NOMO-1 treated with DMSO at 0.1 percent for 48 hours (cell line): Measurements from ENCODE around the gene GNAI3.

Experiments used
- DNase-seq: peaks from one replicate; lab custom pipeline; 2025; ENCODE audit not compliant: unreplicated experiment; lab: John Stamatoyannopoulos, UW

GNAI3 gene

GRCh38 chr1:109634771-109635750 lies 86.6 kb downstream of the GNAI3 start:
- no peak for DNase-seq

DNA sequence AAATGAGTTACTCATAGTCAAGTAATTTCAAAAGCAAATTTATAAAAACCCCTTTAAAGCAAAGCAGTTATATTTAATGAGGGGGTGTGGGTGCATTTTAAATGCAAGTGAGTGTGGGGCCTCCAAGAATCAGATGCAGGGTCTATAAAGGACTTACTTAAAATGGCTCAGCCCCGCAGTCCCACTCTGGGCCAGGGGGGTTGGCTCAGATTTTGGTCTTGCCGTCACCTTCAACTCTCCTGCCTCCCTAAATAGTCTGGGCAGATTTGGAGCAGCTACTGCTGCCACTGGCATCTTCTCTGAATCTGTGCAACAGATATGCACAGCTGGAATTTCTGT lies 87.4 kb downstream of the GNAI3 start:
- no peak for DNase-seq

- DNase-seq: no peak
Observed at GRCh38 chr1:109636201-109636952, 88.0 kb downstream of the GNAI3 start.

DNA sequence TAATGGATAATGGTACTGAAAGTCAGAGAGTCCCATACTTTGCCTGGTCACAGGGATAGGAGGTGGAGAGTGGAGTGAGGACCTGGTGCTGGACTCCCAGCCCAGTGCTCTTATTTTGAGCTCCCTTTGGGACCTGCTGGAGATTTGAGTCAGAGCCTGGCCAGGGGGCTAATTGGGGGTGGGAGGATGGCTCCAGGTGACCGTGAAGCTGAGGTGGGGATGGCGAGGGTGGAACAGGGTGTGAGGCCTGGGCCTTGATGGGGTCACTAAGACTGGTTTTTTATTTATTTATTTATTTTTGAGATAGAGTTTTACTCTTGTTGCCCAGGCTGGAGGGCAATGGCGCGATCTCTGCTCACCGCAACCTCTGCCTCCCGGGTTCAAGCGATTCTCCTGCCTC lies 89.0 kb downstream of the GNAI3 start:
- no peak for DNase-seq

GRCh38 chr1:109639063-109639840 lies 90.8 kb downstream of the GNAI3 start:
- DNase-seq: no peak

DNA sequence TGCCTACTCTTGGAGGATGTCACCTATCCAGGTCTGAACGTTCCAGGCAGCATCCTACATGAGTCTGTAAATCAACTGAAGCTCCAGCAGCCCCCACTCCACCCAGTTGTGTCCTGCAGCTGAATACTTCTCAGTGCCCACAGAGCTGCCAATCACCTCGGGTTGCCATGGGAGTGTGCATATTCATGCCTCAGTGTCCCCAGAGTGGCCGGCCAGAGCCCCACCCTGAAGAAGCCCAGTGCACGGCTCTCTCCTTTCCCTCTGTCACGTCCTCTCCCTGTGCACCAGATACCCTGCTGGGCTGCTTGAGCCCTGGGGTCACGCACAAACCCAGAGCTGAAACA lies 91.4 kb downstream of the GNAI3 start:
- DNase-seq: no peak

DNA sequence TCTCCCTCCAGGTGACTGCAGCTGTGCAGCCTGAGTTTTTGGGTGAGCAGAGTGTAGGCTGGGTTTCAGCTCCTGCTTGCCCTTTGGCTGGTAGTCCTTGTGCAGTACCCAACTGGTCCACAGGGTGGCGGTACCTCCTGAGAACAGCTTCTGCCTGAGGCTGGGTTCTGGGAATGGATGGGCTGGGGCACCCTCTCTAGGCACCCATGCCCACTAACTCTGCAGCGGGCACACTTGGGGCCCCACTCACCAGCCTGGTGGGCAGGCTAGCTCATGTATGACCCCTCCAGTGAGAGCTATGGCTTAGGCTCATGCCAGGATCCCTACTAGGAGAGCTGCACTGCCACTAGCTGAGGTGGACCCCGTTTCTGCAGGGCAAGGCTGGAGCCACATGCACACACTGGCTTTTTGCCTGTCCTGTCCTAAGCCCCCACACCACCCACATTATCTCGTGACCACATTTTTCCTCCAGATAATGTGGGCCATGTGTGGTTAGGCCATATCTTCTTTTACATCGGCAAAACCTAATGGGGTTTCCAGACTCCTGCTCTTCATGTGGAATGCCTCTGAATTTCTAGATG lies 92.0 kb downstream of the GNAI3 start:
- DNase-seq: peak; percentile 47

- DNase-seq: no peak
Observed at GRCh38 chr1:109641078-109641740, 92.8 kb downstream of the GNAI3 start.

- DNase-seq: no peak
Observed at GRCh38 chr1:109641861-109642260, 93.4 kb downstream of the GNAI3 start.

DNA sequence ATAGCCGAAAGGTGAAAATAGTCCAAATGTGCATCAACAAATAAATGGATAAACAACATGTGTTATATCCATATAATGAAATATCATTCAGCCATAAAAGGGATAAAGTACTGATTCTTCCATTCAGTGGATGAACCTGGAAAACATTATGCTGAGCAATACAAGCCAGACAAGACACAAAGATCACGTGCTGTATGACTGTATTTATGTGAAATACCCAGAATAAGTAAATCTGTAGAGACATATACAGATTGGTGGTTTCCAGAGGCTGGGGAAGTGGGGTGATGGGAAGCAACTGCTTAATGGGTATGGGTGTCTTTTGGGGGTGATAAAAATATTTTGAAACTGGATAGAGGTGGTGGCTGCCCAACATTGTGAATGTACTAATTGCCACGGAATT lies 94.2 kb downstream of the GNAI3 start:
- DNase-seq: no peak

DNA sequence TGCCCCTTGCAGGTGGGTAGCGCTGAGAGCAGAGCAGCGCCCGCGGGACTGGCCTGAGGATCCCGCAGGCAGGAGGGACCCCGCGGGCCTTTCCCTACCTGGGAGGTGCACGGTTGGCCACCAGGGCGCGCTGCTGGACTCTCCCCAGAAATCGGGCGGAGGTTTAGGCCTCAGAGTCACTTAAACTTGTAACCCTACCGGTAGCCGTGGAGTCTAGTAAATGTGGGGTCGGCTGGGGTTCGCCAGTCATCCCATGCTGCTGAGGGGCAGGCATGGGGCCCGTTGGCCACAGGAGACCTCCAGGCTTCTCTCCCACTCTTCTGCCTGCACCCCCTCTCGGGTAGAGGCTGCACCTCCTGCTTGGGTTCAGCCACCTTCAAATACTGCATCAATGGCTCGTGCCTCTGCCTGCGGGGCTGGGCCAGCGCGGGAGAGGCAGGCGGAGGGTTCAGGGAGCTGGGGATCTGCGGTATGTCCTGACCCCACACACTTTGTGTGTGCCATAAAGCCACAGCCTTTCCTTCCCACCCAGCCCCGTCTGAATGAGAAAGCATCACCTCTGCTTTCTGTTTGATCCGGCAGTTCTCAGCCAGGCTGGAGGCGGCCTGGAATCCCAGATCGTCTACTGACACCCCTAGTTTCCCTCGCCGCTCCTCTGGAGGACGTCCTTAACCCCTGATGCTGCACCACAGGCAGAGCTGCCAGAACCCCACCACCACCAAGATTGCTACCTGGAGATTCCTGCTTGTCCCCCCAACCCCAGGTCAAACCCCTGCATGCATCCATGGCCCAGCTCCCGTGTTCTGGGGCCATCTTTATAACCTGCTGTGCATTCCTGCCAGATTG lies 95.2 kb downstream of the GNAI3 start:
- DNase-seq: peak; percentile 72

DNA sequence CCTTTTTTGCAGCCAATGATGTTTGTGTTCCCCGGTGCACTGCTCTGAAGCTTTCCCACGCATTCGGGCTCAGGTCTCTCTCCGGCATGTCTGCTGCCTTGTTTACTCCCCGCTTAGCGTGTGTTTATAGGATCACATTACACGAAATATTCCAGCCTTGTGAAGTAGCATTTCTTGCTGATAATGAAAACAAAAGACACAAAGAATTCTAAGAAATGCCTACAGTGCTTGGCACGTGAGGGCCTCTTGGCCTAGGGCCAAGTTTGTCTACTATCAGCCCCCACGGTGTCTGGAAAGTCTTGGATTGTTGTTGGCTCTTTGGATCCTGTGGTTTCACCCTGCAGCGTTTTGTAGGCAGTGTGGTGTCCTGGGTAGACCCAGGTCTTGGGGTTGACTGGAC lies 96.3 kb downstream of the GNAI3 start:
- DNase-seq: no peak

GRCh38 chr1:109649491-109649914 lies 101.1 kb downstream of the GNAI3 start:
- DNase-seq: no peak

DNA sequence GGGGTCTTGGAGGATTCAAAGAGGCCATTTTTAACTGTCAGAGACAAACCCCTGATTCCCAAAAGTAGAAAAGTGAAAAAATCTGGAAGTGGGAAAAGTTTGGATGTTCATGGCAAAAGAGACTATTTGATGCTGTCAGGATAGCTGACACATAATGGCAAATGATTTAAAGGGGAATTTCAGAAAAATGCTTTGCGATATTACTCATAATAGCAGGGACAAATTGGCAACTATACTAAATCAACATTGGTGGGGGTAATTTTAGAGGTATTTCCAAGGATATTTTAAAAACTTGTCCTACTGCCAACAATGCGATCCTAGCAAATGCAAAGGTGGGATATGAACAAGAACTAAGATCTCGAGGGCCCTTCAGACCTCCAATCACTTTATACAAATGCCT lies 102.2 kb downstream of the GNAI3 start:
- no peak for DNase-seq

DNA sequence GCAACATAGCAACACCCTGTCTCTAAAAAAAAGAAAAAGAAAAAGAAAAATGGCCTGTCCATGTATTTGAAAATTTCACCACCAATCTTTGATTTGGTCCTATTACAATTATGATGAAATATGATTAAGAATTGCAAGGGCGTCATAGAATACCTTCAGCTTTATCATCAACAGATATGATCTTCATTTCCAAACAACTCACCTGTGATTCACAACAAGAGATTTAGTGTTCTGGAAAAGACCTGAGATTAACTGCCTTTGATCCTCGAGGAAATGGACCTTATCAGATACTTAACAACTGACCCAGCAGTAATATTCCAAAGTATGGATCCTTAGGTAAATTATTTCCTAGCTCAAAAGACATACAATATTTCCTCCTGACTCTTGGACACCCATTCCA lies 104.0 kb downstream of the GNAI3 start:
- no peak for DNase-seq

GRCh38 chr1:109653306-109653705 lies 104.9 kb downstream of the GNAI3 start:
- no peak for DNase-seq

DNA sequence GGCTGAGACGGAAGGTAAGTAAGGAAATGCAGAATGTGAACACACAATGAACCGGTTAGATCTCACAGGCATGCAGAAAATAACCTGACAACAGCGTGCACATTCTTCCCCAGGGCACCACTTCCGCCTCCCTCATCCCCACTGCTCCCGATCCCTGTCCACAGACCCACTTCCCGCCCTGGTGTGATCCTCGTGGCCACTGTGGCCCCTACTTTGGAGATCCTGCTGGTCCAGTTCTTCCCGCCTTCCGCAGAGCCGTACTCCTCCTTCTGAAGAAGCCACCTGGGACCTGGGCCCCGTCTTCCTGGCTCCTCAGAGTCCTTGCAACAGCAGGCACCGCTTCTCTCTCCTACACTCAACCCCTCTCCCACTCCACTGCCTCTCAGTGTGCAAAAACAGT lies 106.1 kb downstream of the GNAI3 start:
- no peak for DNase-seq

- DNase-seq: peak; percentile 78
Observed at GRCh38 chr1:109655615-109656519, 107.5 kb downstream of the GNAI3 start, which contains the start of gene GSTM4. Gene GSTM4, plus strand, starts transcription at chr1:109656099. Its CDS starts 291 bp downstream, at chr1:109656390.

GRCh38 chr1:109657395-109657794 lies 109.0 kb downstream of the GNAI3 start:
- DNase-seq: no peak
